SU-DHL-6 (cell line): ENCODE data around the gene GSTO1.
A peak's percentile ranks its signal among the peaks of the same experiment; 100 is the strongest.

Experiments used
- H2AFZ ChIP-seq: fragments of 200-600 bp; sonication (generic); 2 replicates; pipeline ENCODE4 v1.6.1; 2014; ENCODE audit warnings: low read depth, mild to moderate bottlenecking, moderate library complexity, mixed read lengths, antibody characterized with exemption, low read length; ENCODE audit not compliant: severe bottlenecking
- H3F3A ChIP-seq: fragments of 200-600 bp; shearing (Covaris generic); 2 replicates; pipeline ENCODE4 v1.6.0; 2016; ENCODE audit warnings: antibody characterized with exemption, mild to moderate bottlenecking; ENCODE audit not compliant: insufficient read depth
- H3K27ac ChIP-seq: fragments of 200-600 bp; sonication (generic); 2 replicates; pipeline ENCODE4 v1.5.1; 2016; ENCODE audit warnings: low read depth, mild to moderate bottlenecking, low read length, moderate library complexity, mixed read lengths
- H3K27me3 ChIP-seq: fragments of 200-600 bp; sonication (generic), shearing (Covaris generic); 2 replicates; pipeline ENCODE4 v1.6.0; 2014; ENCODE audit warnings: mild to moderate bottlenecking, low read length
- H3K36me3 ChIP-seq: fragments of 200-600 bp; sonication (generic); 2 replicates; pipeline ENCODE4 v1.6.1; 2014; ENCODE audit warnings: mild to moderate bottlenecking, low read length, mixed read lengths
- H3K4me2 ChIP-seq: fragments of 300-600, 200-600 bp; shearing (Covaris generic), sonication (generic); 2 replicates; pipeline ENCODE4 v1.6.0; 2014; ENCODE audit warnings: low read length, low read depth, mild to moderate bottlenecking; ENCODE audit not compliant: poor library complexity, severe bottlenecking
- H3K4me3 ChIP-seq: fragments of 200-600 bp; sonication (generic); 2 replicates; pipeline ENCODE4 v1.5.1; 2014; ENCODE audit warnings: antibody characterized with exemption, low read length, mild to moderate bottlenecking, mixed read lengths; ENCODE audit not compliant: insufficient read depth, poor library complexity, severe bottlenecking
- H3K79me2 ChIP-seq: fragments of 200-600 bp; sonication (generic); 2 replicates; pipeline ENCODE4 v1.6.1; 2014; ENCODE audit warnings: mild to moderate bottlenecking, low read length, moderate library complexity; ENCODE audit not compliant: insufficient read depth
- H3K9ac ChIP-seq: fragments of 200-600 bp; sonication (generic); 2 replicates; pipeline ENCODE4 v1.7.0; 2014; ENCODE audit warnings: mild to moderate bottlenecking, low read length
- H3K9me2 ChIP-seq: fragments of 200-600 bp; sonication (generic); replicated peaks from 2 replicates; pipeline ENCODE4 v1.6.1; 2014; ENCODE audit warnings: low read length; ENCODE audit not compliant: insufficient read depth
- H3K9me3 ChIP-seq: fragments of 200-600 bp; sonication (generic); 2 replicates; pipeline ENCODE4 v1.6.1; 2014; ENCODE audit warnings: low read length, mixed read lengths; ENCODE audit not compliant: insufficient read depth
- H4K20me1 ChIP-seq: fragments of 200-600 bp; sonication (generic); 2 replicates; pipeline ENCODE4 v1.6.1; 2014; ENCODE audit warnings: low read depth, mild to moderate bottlenecking, antibody characterized with exemption, low read length, moderate library complexity, mixed read lengths
- EZH2phosphoT487 ChIP-seq: fragments of 200-600 bp; sonication (generic), shearing (Covaris generic); conservative IDR thresholded peaks from 2 replicates; pipeline ENCODE4 v1.6.1; 2018; ENCODE audit warnings: mild to moderate bottlenecking, antibody characterized with exemption, low read length, moderate library complexity, mixed read lengths
- TF ChIP-seq, protein P1 (sequence below): fragments of 200-600 bp; sonication (generic); IDR thresholded peaks from one replicate; pipeline ENCODE4 v1.5.1; 2017; ENCODE audit warnings: antibody characterized with exemption, mild to moderate bottlenecking, low read length, moderate library complexity; ENCODE audit not compliant: insufficient read depth, poor library complexity, severe bottlenecking

GSTO1 gene

GRCh38 chr10:104291439-104291951 lies 36.8 kb downstream of the GSTO1 start:
- H3K9me3 ChIP-seq, result no peaks in the 10 kb centered on the region
- no peak overlapping the region for H3K27ac ChIP-seq
- H2AFZ ChIP-seq, result peak overlapping the region; percentile 69
- H3K27me3 ChIP-seq, result no peaks in the 10 kb centered on the region
- TF ChIP-seq, protein P1, sequence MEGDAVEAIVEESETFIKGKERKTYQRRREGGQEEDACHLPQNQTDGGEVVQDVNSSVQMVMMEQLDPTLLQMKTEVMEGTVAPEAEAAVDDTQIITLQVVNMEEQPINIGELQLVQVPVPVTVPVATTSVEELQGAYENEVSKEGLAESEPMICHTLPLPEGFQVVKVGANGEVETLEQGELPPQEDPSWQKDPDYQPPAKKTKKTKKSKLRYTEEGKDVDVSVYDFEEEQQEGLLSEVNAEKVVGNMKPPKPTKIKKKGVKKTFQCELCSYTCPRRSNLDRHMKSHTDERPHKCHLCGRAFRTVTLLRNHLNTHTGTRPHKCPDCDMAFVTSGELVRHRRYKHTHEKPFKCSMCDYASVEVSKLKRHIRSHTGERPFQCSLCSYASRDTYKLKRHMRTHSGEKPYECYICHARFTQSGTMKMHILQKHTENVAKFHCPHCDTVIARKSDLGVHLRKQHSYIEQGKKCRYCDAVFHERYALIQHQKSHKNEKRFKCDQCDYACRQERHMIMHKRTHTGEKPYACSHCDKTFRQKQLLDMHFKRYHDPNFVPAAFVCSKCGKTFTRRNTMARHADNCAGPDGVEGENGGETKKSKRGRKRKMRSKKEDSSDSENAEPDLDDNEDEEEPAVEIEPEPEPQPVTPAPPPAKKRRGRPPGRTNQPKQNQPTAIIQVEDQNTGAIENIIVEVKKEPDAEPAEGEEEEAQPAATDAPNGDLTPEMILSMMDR, result peak; percentile 99
- TF ChIP-seq EZH2phosphoT487, result no peak
- H4K20me1 ChIP-seq, result no peaks in the 10 kb centered on the region
- no peak overlapping the region for H3K4me3 ChIP-seq
- H3F3A ChIP-seq, result no peaks in the 10 kb centered on the region
- H3K36me3 ChIP-seq, result no peaks in the 10 kb centered on the region
- H3K4me2 ChIP-seq, result peak overlapping the region; percentile 38
- H3K9ac ChIP-seq, result no peak overlapping the region
- no peaks in the 10 kb centered on the region for H3K9me2 ChIP-seq
- H3K79me2 ChIP-seq, result no peaks in the 10 kb centered on the region

DNA sequence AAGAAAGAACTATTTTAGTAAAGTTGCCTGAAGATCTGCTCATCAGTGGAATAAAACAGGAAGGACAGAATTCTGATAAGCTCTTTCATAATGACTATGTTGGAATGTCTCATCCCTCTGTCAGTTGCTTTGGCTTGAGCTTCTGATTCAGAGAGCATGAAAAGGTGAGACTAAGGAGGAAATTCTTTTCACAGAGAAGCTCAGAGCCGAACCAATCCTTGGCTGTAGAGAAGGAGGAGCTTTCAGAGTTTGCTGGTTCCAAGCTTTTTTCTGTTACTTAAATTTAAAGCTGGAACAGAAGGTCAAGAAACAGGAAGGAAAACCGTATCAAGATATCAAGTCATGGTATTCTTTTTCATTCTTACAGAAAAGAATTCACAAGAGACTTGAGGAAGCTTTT lies 38.3 kb downstream of the GSTO1 start:
- Histone ChIP-seq H3K9ac (no peak overlapping the region), H3K9me3 (no peaks in the 10 kb centered on the region), H3K9me2 (no peaks in the 10 kb centered on the region), H3K4me2 (no peak overlapping the region), H3K27me3 (no peaks in the 10 kb centered on the region), H3K27ac (no peak overlapping the region), H2AFZ (no peak overlapping the region), H3K4me3 (no peak overlapping the region), H4K20me1 (no peaks in the 10 kb centered on the region), H3F3A (no peaks in the 10 kb centered on the region), H3K36me3 (no peaks in the 10 kb centered on the region), H3K79me2 (no peaks in the 10 kb centered on the region)
- no peak for TF ChIP-seq EZH2phosphoT487
- TF ChIP-seq, protein P1, result no peak

DNA sequence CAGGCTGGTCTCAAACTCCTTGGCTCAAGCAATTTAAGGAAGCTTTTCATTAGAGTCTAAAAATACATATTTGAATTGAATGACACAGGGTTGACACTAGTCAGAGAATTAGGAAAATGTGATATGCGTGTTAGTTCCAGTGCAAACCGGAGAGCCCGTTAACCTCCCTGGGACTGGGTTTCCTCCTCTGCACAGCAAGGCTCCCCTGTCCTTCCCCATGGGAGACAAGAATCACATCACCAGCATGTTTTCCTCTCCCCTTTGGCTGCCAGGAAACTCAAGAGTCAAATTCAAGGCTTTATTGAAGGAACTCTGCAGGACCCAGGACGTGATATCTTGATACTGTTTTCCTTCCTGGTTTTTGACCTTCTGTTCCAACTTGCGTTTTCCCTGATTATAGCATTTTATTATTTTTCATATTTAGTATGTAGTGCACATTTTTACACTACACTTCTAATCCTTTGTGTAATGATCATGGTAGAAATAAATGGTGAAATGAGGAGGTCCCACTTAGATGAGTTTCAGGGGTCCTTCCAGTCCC lies 39.2 kb downstream of the GSTO1 start:
- Histone ChIP-seq H3K79me2 (no peaks in the 10 kb centered on the region), H2AFZ (no peak overlapping the region), H4K20me1 (no peaks in the 10 kb centered on the region), H3K4me2 (no peak overlapping the region), H3K4me3 (no peak overlapping the region), H3F3A (no peaks in the 10 kb centered on the region), H3K36me3 (no peaks in the 10 kb centered on the region), H3K9me3 (no peaks in the 10 kb centered on the region), H3K27me3 (no peaks in the 10 kb centered on the region), H3K9me2 (no peaks in the 10 kb centered on the region), H3K9ac (no peak overlapping the region), H3K27ac (no peak overlapping the region)
- no peak for TF ChIP-seq EZH2phosphoT487
- TF ChIP-seq, protein P1, result no peak
